Stimulated activated CD8-positive, alpha-beta memory T cell treated with anti-CD3 and anti-CD28 coated beads, Interleukin-4, amount 100 ng/mL, for 4 hours (primary cell): ENCODE data around the gene CNGA3.
A peak's percentile ranks its signal among the peaks of the same experiment; 100 is the strongest.
"Not testable (repeated sequence)": the region's sequence is repeated elsewhere in the genome, so short reads cannot be mapped to it uniquely, and the experiment has no call there.

Source experiments
- DNase-seq, 2 donors: peaks; one replicate each; pipeline ENCODE4 v3.0.0-alpha.2; 2020; ENCODE audit warnings: low read depth in 2 of 2, low spot score in 1 of 2

The CNGA3 gene

GRCh38 chr2:98396745-98397355, 50.6 kb downstream of the CNGA3 start:
- DNase-seq = no peak

- no peak for DNase-seq
These were observed 52.9 kb downstream of the CNGA3 start for GRCh38 chr2:98399140-98399539.

- DNase-seq = no peak
These were observed 57.6 kb downstream of the CNGA3 start for GRCh38 chr2:98403878-98404277.

GRCh38 chr2:98404556-98405250, 58.4 kb downstream of the CNGA3 start:
- DNase-seq = no peak

GRCh38 chr2:98405301-98405700, 59.0 kb downstream of the CNGA3 start:
- no peak for DNase-seq

GRCh38 chr2:98408155-98408554, 61.9 kb downstream of the CNGA3 start:
- no peak for DNase-seq

- peak in 1 of 2 donors; percentile 22 for DNase-seq
These were observed 66.6 kb downstream of the CNGA3 start for GRCh38 chr2:98412751-98413458.

- DNase-seq = not testable (repeated sequence)
These were observed 68.0 kb downstream of the CNGA3 start for GRCh38 chr2:98414246-98414645.

GRCh38 chr2:98415719-98416248, 69.5 kb downstream of the CNGA3 start:
- DNase-seq = not testable (repeated sequence)

- DNase-seq = no peak
These were observed 70.3 kb downstream of the CNGA3 start for GRCh38 chr2:98416383-98417159.

GRCh38 chr2:98419544-98419943, 73.3 kb downstream of the CNGA3 start:
- no peak for DNase-seq

GRCh38 chr2:98419977-98420725, 73.9 kb downstream of the CNGA3 start:
- no peak for DNase-seq

- DNase-seq = no peak
These were observed 76.2 kb downstream of the CNGA3 start for GRCh38 chr2:98422449-98422848.

GRCh38 chr2:98426771-98427170, 80.5 kb downstream of the CNGA3 start:
- no peak for DNase-seq

GRCh38 chr2:98432145-98432544, 85.9 kb downstream of the CNGA3 start:
- no peak for DNase-seq

GRCh38 chr2:98433363-98433964, 87.2 kb downstream of the CNGA3 start:
- DNase-seq = no peak

- DNase-seq = no peak
These were observed 88.2 kb downstream of the CNGA3 start for GRCh38 chr2:98434492-98434891.

- DNase-seq = not testable (repeated sequence)
These were observed 89.4 kb downstream of the CNGA3 start for GRCh38 chr2:98435670-98436069.

- DNase-seq = no peak
These were observed 90.5 kb downstream of the CNGA3 start for GRCh38 chr2:98436734-98437133.
